ENCODE data around the gene ACTG1. TPM values are rescaled to one million over a fixed set of nuclear protein-coding genes. Genes with fewer than 3 reads are reported as not detected.
A peak's percentile ranks its signal among the peaks of the same experiment; 100 is the strongest.

ACTG1 gene
- total and polyA plus RNA-seq, 2 of the 13 experiments (the other 11 are each of a cell fraction or from before 2014, with no cell fraction given) = 973 to 1,138 TPM

- TF ChIP-seq SNAPC4 (CRISPR knock-in tag; IDR thresholded peaks at IDR 0.05) (no peak), HIC2 (CRISPR knock-in tag; IDR thresholded peaks at IDR 0.05; ENCODE audit: low read depth) (no peak), NFE2 (CRISPR knock-in tag; IDR thresholded peaks at IDR 0.05) (no peak), NFE2L2 (IDR thresholded peaks at IDR 0.05; ENCODE audit: low read length) (no peak), KDM3A (CRISPR knock-in tag; IDR thresholded peaks at IDR 0.05; ENCODE audit: low read depth) (no peak), ZNF12 (CRISPR knock-in tag; IDR thresholded peaks at IDR 0.05) (no peak), MBD4 (IDR thresholded peaks at IDR 0.05; ENCODE audit: borderline replicate concordance, low read length) (no peak), ZNF749 (CRISPR knock-in tag; IDR thresholded peaks at IDR 0.05; ENCODE audit: borderline replicate concordance) (peak; percentile 78; the same call in 1 of the 2 replicates), HDAC1 (CRISPR knock-in tag; IDR thresholded peaks at IDR 0.05) (0 out of 2 replicates have a peak, but pooled peaks have one; percentile 54), MED1 (CRISPR knock-in tag; IDR thresholded peaks at IDR 0.05) (peak; percentile 36), ZNF562 (CRISPR knock-in tag; IDR thresholded peaks at IDR 0.05; ENCODE audit: borderline replicate concordance) (no peak; the same call in 1 of the 2 replicates), ATRX (CRISPR knock-in tag; IDR thresholded peaks at IDR 0.05; ENCODE audit: borderline replicate concordance) (no peak), RCOR2 (CRISPR knock-in tag; IDR thresholded peaks at IDR 0.05) (no peak), ZBTB7B (CRISPR knock-in tag; IDR thresholded peaks at IDR 0.05) (peak; percentile 46; the same call in 1 of the 2 replicates), TP53 (CRISPR knock-in tag; conservative IDR thresholded peaks at IDR 0.05) (no peak), ZNF234 (CRISPR knock-in tag; conservative IDR thresholded peaks at IDR 0.05) (no peak), SIN3B (IDR thresholded peaks at IDR 0.05; ENCODE audit: low read length) (no peak), KDM5A (IDR thresholded peaks at IDR 0.05; ENCODE audit: borderline replicate concordance, low read length) (no peak), FOXJ3 (CRISPR knock-in tag; IDR thresholded peaks at IDR 0.05; ENCODE audit: borderline replicate concordance) (no peak)
These were observed 24.9 kb downstream of the ACTG1 start (continued) for GRCh38 chr17:81487487-81488275.
